ENCODE data around the gene FGF14. TPM values are rescaled to one million over a fixed set of nuclear protein-coding genes. Genes with fewer than 3 reads are reported as not detected.
"Not testable (repeated sequence)": the region's sequence is repeated elsewhere in the genome, so short reads cannot be mapped to it uniquely, and the experiment has no call there.

Gene FGF14
- total RNA-seq, 1 donor from 2014 or later: not detected

- no peaks in the 10 kb centered on the region for H3K27me3 ChIP-seq (ENCODE audit: control insufficient read depth, insufficient read depth, low read length)
- no peak for TF ChIP-seq CTCF (IDR thresholded peaks at IDR 0.05; ENCODE audit: insufficient read depth, low read length, poor library complexity, severe bottlenecking)
Measured at GRCh38 chr13:102127153-102127552, 274.7 kb downstream of the FGF14 start.

GRCh38 chr13:102122147-102122546, 279.7 kb downstream of the FGF14 start:
- no peak for DNase-seq (ENCODE audit: low read depth)
- Histone ChIP-seq H3K36me3 (ENCODE audit: control insufficient read depth, insufficient read depth, low read length) (no peaks in the 10 kb centered on the region), H3K27me3 (ENCODE audit: control insufficient read depth, insufficient read depth, low read length) (no peaks in the 10 kb centered on the region), H3K4me3 (ENCODE audit: low read depth, low read length) (no peak overlapping the region)
- TF ChIP-seq CTCF (IDR thresholded peaks at IDR 0.05; ENCODE audit: insufficient read depth, low read length, poor library complexity, severe bottlenecking): no peak

More at GRCh38 chr13:102127153-102127552, 274.7 kb downstream of the FGF14 start:
- DNase-seq (ENCODE audit: low read depth): no peak
- Histone ChIP-seq H3K4me3 (ENCODE audit: low read depth, low read length) (no peak overlapping the region), H3K36me3 (ENCODE audit: control insufficient read depth, insufficient read depth, low read length) (no peaks in the 10 kb centered on the region)

DNA sequence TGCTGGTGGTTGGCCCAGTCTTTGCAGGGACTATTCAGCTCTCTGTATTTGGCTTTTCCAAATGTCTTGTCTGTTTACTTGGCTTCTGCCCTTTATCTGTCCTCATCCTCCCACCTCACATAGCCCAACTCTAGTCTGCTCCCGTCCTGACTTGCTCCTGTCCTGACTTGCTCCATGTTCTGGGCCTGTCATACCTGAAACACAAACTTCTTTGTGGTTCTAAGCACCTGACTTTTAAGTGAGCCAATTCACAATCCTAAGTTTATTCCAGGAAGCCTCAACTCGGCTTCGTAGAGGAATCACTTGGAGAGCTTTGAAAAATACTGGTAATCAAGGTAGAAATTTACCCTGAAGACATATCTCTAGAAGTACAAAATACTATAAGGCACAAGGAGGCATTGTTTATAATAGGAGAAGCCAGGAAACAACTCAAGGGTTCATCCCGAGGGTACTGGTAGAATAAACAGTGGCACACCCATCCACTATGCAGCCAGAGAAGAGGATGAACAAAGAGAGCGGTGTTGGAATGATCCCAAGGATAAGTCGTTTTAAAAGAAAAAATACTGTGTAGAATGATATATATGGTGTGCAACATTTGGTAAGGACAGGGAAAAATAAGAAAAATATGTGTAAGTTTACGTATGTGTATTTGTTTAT, 284.5 kb downstream of the FGF14 start:
- Histone ChIP-seq H3K27me3 (ENCODE audit: control insufficient read depth, insufficient read depth, low read length) (no peaks in the 10 kb centered on the region), H3K4me3 (ENCODE audit: low read depth, low read length) (no peak overlapping the region), H3K36me3 (ENCODE audit: control insufficient read depth, insufficient read depth, low read length) (no peaks in the 10 kb centered on the region)
- no peak for DNase-seq (ENCODE audit: low read depth)
- TF ChIP-seq CTCF (IDR thresholded peaks at IDR 0.05; ENCODE audit: insufficient read depth, low read length, poor library complexity, severe bottlenecking): no peak

- no peaks in the 10 kb centered on the region for H3K27me3 ChIP-seq (ENCODE audit: control insufficient read depth, insufficient read depth, low read length)
- no peaks in the 10 kb centered on the region for H3K36me3 ChIP-seq (ENCODE audit: control insufficient read depth, insufficient read depth, low read length)
- no peak overlapping the region for H3K4me3 ChIP-seq (ENCODE audit: low read depth, low read length)
- no peak for DNase-seq (ENCODE audit: low read depth)
- TF ChIP-seq CTCF (IDR thresholded peaks at IDR 0.05; ENCODE audit: insufficient read depth, low read length, poor library complexity, severe bottlenecking): no peak
Measured at GRCh38 chr13:102103469-102103868, 298.4 kb downstream of the FGF14 start.

DNA sequence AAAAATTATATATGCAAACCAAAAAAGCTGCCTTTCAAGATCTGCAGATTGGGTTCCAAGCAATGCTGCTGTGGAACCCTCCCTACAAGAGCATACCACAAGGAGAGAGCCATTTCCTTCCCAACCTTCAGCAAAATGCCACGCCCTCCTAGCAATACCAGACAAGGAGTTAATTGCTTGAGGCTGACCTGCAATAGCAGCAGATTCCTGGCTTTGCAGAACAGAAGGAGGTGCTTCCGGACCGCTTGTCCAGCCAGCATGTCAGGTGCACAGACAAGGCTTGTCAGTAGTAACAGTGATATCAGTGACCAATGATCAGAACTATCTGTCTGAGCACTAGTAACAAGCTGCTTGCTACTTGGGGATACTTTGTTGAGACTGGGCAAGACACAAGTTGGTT, 301.6 kb downstream of the FGF14 start:
- Histone ChIP-seq H3K4me3 (ENCODE audit: low read depth, low read length) (no peak overlapping the region), H3K36me3 (ENCODE audit: control insufficient read depth, insufficient read depth, low read length) (no peaks in the 10 kb centered on the region), H3K27me3 (ENCODE audit: control insufficient read depth, insufficient read depth, low read length) (no peaks in the 10 kb centered on the region)
- DNase-seq (ENCODE audit: low read depth): no peak
- no peak for TF ChIP-seq CTCF (IDR thresholded peaks at IDR 0.05; ENCODE audit: insufficient read depth, low read length, poor library complexity, severe bottlenecking)

- TF ChIP-seq CTCF (IDR thresholded peaks at IDR 0.05; ENCODE audit: insufficient read depth, low read length, poor library complexity, severe bottlenecking): no peak
- Histone ChIP-seq H3K27me3 (ENCODE audit: control insufficient read depth, insufficient read depth, low read length) (no peaks in the 10 kb centered on the region), H3K4me3 (ENCODE audit: low read depth, low read length) (no peak overlapping the region), H3K36me3 (ENCODE audit: control insufficient read depth, insufficient read depth, low read length) (no peaks in the 10 kb centered on the region)
- DNase-seq (ENCODE audit: low read depth): no peak
Measured at GRCh38 chr13:102097708-102098107, 304.1 kb downstream of the FGF14 start.

- not testable (repeated sequence) for DNase-seq (ENCODE audit: low read depth); H3K4me3 ChIP-seq (ENCODE audit: low read depth, low read length); H3K27me3 ChIP-seq (ENCODE audit: control insufficient read depth, insufficient read depth, low read length); H3K36me3 ChIP-seq (ENCODE audit: control insufficient read depth, insufficient read depth, low read length)
Measured at GRCh38 chr13:102093288-102093687, 308.6 kb downstream of the FGF14 start.
